Spleen (tissue), 7 donors: ENCODE data around the gene OPCML.

ENCODE experiments used
- POLR2A ChIP-seq, 3 donors: fragments of 450-650 bp; IDR thresholded peaks; one replicate each; pipeline ENCODE4 v1.5.1; 2017; ENCODE audit warnings: antibody characterized with exemption in 3 of 3, mild to moderate bottlenecking in 1 of 3
- TF ChIP-seq, protein P1 (sequence below), 11 experiments: fragments of 200-600 bp in 7 of 11; fragments of 450-650 bp in 4 of 11; sonication (generic) in 4 of 11; IDR thresholded peaks in 8 of 11; conservative IDR thresholded peaks in 3 of 11; 1 replicate in 7 of 11; 2 replicates in 4 of 11; pipeline versions ENCODE4 v1.4.0 to v1.8.0; 2016 to 2021; ENCODE audit warnings: antibody characterized with exemption in 11 of 11, inconsistent platforms in 4 of 11, mild to moderate bottlenecking in 1 of 11
- donor health status: DM: no; HTN: no; CAD: no; lungs with moderate emphysema.
- donor health status: DM: no; HTN: no; CAD: no.
- donor health status: DM: no; HTN: no; CAD: no.

DNA sequence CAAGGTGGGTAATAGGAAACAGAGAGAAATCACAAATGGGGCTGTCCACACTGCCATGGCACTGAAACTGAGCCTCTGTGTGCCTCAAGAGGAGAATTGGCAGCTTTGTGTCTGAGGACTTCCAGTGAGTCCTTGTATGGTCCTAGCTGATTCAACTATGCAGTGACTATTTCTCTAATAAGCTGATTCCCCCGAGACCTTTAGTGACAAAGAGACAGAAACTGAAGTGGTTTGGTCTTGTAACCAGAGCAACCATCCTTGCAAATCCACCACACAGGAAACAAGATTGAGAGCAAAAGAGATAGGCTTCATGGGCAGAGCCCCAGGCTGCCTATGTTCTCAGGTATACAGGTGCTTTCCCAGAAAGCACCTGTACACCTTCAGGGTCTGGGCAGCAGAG lies 1123.4 kb downstream of the OPCML start:
- no peak for TF ChIP-seq POLR2A (IDR thresholded peaks at IDR 0.05)
- TF ChIP-seq, protein P1, sequence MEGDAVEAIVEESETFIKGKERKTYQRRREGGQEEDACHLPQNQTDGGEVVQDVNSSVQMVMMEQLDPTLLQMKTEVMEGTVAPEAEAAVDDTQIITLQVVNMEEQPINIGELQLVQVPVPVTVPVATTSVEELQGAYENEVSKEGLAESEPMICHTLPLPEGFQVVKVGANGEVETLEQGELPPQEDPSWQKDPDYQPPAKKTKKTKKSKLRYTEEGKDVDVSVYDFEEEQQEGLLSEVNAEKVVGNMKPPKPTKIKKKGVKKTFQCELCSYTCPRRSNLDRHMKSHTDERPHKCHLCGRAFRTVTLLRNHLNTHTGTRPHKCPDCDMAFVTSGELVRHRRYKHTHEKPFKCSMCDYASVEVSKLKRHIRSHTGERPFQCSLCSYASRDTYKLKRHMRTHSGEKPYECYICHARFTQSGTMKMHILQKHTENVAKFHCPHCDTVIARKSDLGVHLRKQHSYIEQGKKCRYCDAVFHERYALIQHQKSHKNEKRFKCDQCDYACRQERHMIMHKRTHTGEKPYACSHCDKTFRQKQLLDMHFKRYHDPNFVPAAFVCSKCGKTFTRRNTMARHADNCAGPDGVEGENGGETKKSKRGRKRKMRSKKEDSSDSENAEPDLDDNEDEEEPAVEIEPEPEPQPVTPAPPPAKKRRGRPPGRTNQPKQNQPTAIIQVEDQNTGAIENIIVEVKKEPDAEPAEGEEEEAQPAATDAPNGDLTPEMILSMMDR (IDR thresholded peaks at IDR 0.05 in 8 of 11, conservative IDR thresholded peaks at IDR 0.05 in 3 of 11) = no peak
